Stomach (tissue), 4 donors: Measurements from ENCODE around the gene EFCAB12.

Experiments
- CTCF ChIP-seq, 7 experiments: fragments of 450-650 bp in 4 of 7; fragments of 200-600 bp in 3 of 7; sonication (generic) in 3 of 7; IDR thresholded peaks; one replicate each; pipeline ENCODE4 v1.5.1; 2016 to 2019; ENCODE audit warnings: antibody characterized with exemption in 7 of 7, control low read depth in 2 of 7, mild to moderate bottlenecking in 1 of 7
- POLR2A ChIP-seq, 4 donors: fragments of 450-650 bp; IDR thresholded peaks; one replicate each; pipeline ENCODE4 v1.6.1; 2016; ENCODE audit warnings: antibody characterized with exemption in 4 of 4, control low read depth in 2 of 4, mild to moderate bottlenecking in 1 of 4, moderate library complexity in 1 of 4
- POLR2AphosphoS5 ChIP-seq, 3 donors: sonication (generic); formaldehyde crosslinking; IDR thresholded peaks; one replicate each; pipeline ENCODE4 v1.6.1; 2016; ENCODE audit warnings: antibody characterized with exemption in 3 of 3

DNA sequence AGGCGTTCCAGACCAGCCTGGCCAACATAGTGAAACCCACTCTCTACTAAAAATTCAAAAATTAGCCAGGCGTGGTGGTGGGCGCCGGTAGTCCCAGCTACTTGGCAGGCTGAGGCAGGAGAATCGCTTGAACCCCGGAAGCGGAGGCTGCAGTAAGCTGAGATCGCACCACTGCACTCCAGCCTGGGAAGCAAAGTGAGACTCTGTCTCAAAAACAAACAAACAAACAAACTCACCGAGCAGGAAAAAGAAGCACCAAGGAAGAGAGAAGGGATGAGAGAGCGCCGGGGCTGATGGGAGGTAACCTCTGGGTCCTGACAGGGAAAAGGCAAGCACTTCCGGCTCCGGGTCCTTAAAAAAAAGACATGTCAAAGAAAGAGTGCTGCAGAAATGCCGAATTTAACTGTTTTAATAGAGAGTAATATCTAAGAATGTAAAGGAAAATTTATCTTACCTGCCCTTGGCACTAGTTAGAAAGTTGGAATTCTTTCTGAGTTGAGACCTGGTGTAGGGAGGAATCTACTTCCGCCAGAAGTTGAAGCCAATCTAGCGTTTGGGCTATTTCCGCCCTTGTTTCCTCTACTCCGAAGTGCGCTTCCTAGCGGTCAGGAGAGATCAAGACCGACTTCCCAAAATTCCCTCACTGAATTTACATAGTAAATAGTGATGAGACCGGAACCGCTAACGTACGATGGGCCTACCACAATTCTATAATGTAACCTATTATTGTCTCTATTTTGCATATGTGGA, 29.1 kb downstream of the EFCAB12 start:
- peak in 5 of 7 experiments; percentile 51 to 90 (median 63) for TF ChIP-seq CTCF (IDR thresholded peaks at IDR 0.05)
- peak in 1 of 3 donors; percentile 84 for TF ChIP-seq POLR2AphosphoS5 (IDR thresholded peaks at IDR 0.05)
- no peak for TF ChIP-seq POLR2A (IDR thresholded peaks at IDR 0.05)
